Stimulated activated CD4-positive, alpha-beta T cell treated with anti-CD3 and anti-CD28 coated beads, Interleukin-15, amount 100 ng/mL, for 1 hour (primary cell): ENCODE measurements around the gene APOOL.
"Not testable (repeated sequence)": the region's sequence is repeated elsewhere in the genome, so short reads cannot be mapped to it uniquely, and the experiment has no call there.

Experiments
- DNase-seq, 2 donors: peaks; one replicate each; pipeline ENCODE4 v3.0.0-alpha.2; 2020; ENCODE audit warnings: low read depth in 1 of 2, low spot score in 1 of 2

APOOL gene, protein sequence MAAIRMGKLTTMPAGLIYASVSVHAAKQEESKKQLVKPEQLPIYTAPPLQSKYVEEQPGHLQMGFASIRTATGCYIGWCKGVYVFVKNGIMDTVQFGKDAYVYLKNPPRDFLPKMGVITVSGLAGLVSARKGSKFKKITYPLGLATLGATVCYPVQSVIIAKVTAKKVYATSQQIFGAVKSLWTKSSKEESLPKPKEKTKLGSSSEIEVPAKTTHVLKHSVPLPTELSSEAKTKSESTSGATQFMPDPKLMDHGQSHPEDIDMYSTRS

GRCh38 chrX:85003655-85004244 lies at the start of gene APOOL:
TSS of gene APOOL (plus strand) at chrX:85003877. CDS start at chrX:85003913, 36 bp downstream.
- DNase-seq: peak; percentile 21 to 61

DNA sequence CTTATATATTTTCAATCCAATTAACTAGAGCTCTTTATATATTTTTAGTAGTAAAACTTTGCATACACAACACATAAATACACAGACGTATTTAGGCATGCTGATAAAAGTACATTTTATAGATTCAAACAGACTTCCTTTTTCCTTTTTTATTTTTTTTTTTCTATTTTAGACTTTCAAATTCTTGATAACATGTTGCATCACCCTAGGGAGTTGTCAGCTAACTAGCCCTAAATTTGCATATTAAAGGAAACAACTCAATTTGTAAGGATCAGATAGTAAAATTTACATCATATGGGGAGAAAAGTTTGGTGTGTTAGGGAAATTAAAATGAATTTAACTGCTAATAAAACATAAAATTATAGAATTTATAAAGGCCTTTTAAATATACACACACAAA lies 47.4 kb upstream of the APOOL start:
- no peak for DNase-seq

GRCh38 chrX:84974803-84975202 lies 28.9 kb upstream of the APOOL start:
- no peak for DNase-seq

- DNase-seq: not testable (repeated sequence)
Observed at GRCh38 chrX:84991739-84992138, 11.9 kb upstream of the APOOL start.

DNA sequence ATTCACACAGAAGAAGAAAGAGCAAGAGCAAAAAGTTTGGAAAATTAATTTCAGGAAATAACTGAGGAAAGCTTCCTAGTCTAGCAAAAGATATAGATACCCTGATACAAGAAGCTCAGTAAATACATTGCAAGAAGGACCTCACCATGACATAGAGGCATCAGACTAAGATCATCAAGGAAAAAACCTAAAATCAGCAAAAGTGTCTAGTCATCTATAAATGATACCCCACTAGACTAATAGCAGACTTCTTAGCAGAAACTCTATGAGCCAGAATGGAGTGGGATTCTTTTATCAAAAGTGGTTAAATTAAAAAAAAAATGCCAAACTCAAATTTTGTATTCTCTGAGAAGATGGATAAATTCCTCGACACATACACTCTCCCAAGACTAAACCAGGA lies 10.5 kb upstream of the APOOL start:
- no peak for DNase-seq

- DNase-seq: no peak
Observed at GRCh38 chrX:85001344-85001743, 2.3 kb upstream of the APOOL start.

- DNase-seq: no peak
Observed at GRCh38 chrX:85004255-85004654, 578 bp downstream of the APOOL start.

GRCh38 chrX:85012098-85012497 lies 8.4 kb downstream of the APOOL start:
- no peak for DNase-seq

- DNase-seq: not testable (repeated sequence)
Observed at GRCh38 chrX:85015351-85015750, 11.7 kb downstream of the APOOL start.

- no peak for DNase-seq
Observed at GRCh38 chrX:85017721-85018120, 14.0 kb downstream of the APOOL start.

DNA sequence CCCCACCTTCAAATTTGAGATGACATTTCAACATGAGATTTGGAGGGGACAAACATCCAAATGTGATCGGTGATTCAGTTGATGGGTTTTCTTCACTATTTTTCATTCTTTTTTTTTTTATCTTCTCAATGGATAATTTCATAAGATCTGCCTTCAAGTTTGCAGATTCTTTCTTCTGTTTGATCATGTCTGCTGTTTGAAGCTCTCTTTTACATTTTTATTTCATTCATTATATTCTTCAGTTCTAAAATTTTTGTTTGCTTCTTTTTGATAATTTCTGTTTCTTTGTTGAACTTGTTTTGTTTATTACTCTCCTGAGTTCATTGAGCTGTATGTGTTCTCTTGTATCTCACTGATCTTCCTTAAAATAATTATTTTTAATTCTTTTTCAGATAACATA lies 14.8 kb downstream of the APOOL start:
- no peak for DNase-seq

DNA sequence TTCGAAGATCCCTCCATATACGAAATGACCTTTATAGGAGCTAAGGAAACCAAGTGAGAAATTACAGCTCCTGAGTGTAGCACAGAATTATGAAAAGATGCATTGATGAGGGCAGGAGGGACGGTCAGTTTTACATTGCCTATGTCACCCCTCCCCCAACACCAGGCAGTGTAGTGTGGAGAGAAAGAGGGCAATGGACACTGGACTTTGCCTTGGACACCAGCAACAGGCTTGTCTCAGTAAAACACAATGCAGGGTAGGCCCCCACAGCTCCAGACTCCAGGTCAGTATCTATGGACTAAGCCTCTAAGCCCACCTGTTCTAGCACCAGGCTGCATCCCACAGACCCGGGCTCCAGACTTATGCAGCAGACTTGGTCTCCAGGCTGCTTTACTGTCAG lies 16.5 kb downstream of the APOOL start:
- no peak for DNase-seq

DNA sequence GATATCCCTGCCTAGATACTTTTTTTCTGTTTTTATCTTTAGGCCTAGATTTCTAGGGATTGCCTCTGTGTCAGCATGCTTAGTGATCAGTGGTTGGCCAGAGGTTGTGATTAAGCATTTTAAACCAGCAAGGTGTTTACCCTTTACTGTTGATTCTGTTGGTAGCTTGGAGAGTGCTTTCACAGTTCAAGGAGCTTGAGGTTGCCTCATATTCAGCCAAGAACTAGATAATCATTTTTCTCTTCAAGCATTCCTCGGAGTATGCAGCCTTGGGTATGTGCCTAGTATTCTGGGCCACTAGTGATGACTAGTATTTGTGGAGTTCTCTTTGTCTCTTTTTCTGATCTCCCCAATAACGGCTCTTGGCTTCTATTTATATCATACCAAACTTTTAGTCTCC lies 20.4 kb downstream of the APOOL start:
- DNase-seq: no peak

DNA sequence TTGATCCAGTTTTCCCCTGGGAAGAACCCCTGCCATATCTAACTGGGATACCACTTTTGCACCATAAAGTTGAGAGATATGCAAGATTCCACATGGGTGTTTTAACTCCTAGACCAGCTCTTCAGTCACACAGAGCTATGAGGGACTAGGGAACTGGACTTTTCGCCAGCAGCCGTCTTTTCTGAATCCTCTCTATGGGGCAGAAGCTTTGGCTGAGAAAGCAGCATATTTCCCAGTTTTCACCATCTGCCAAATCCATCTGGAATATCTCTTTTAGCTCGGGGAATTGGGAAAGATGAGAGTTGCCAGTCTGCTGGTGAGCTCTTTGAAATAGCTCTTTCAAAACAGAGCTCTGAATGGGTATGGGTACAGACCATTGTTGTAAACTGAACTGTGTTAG lies 20.9 kb downstream of the APOOL start:
- DNase-seq: no peak

GRCh38 chrX:85026170-85026569 lies 22.5 kb downstream of the APOOL start:
- DNase-seq: no peak

- DNase-seq: no peak
Observed at GRCh38 chrX:85029043-85029442, 25.4 kb downstream of the APOOL start.

- DNase-seq: no peak
Observed at GRCh38 chrX:85031505-85031904, 27.8 kb downstream of the APOOL start.

GRCh38 chrX:85037114-85037513 lies 33.4 kb downstream of the APOOL start:
- no peak for DNase-seq

DNA sequence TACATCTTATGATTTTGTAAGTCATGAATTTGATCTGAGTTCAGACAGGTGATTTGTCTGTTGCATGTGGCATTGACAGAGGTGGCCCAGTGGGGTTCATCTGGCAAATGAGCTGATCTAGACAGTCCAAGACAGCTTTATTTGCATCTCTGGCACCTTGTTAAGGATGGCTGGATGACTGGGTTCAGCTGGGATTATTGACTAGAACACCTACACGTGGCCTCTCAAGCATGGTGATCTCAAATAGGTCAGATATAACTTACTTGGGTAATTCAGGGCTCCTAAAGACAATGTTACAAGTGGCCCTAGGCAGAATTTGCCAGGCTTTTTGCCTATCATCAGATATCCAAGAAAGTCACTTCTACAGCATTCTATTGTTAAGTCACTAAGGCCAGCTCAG lies 48.0 kb downstream of the APOOL start:
- DNase-seq: no peak

- no peak for DNase-seq
Observed at GRCh38 chrX:85052205-85052604, 48.5 kb downstream of the APOOL start.

DNA sequence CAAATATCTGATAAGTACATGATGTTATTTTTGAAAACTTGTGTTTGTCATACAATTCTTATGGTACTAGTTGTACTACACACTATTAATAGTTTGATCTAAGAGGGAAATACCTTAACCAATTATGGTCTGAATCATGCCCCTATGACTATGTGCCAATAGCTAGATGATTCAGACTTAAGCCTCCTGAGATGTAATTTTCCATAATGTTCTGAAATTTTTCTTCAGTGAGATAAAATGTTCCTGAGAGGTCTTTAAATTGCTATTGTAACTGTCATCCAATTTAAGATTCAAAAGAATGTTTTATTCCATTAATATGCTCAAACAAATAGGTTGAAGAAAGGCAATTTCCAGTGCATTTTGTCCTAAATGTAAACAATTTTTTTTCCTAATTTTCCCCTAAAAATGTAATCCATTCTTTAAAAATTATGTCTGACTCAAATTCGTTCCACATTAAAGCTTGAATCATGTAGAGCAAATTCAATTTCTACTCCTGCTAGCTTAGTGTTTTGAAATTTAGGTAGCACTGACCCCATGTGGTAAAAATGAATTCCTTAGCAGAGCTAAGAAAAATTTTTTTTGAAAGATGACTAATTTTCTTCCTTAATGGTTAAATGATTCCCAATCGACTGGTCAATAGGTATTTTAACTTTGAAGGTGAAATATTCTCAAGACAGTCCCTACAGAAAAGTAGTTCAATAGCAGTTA lies 49.1 kb downstream of the APOOL start:
- no peak for DNase-seq

DNA sequence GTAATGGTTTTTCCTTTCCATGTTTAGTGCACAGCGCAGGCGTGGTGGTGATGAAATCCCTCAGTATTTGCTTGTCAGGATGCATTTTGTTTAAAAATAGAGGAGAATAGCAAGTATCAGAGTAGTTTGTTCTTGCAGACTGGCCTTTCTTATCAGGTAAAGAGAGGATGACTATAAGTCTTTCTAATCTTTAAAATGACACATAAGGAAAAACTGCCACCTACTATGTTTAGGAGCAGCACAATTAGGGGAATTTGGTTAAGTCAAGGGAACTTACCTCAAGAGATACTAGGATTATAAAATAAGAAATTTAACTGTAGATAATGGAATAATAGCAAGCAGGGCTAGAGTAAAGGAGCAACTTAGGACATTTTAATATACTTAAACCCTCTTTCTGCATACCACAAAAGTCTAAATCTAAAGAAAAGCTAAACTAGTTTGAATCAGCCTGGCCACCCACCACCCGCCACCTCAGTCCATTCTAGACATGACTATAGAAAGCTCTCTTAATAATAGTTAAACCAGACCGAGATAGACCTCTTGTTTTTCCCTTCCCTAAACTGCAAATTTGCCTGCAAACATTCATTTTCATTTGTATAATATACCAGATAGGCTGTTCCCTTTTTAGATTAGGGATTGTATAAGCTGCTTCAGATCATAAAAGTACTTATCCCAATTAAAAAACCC lies 62.0 kb downstream of the APOOL start:
- DNase-seq: no peak
